Measurements from ENCODE around the gene BTN2A1. TPM values are rescaled to one million over a fixed set of nuclear protein-coding genes. Genes with fewer than 3 reads are reported as not detected.
"Not testable (repeated sequence)": the region's sequence is repeated elsewhere in the genome, so short reads cannot be mapped to it uniquely, and the experiment has no call there.

Gene BTN2A1
- total RNA-seq, 1 donor from 2014 or later: 19.9 TPM

DNA sequence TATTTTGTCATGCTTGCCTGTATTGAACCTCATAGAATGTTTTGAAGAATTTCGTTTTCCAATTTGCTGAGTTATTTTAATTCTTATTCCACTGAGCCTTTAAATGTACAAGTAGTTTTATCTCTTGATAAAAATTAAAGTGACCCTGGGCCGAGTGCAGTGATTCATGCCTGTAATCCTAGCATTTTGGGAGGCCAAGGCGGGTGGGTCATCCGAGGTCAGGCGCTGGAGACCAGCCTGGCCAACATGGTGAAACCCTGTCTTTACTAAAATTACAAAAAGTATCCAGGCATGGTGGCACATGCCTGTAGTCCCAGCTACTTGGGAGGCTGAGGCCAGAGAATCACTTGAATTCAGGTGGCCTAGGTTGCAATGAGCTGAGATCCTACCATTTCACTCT is 3.6 kb downstream of the BTN2A1 start:
- Mint-ChIP-seq H3K4me1 (ENCODE audit: low read depth) (peaks cover 78% of the 10 kb centered on the region), H3K36me3 (ENCODE audit: low read depth) (peaks cover 69% of the 10 kb centered on the region)
- H3K4me3 Mint-ChIP-seq; H3K9me3 Mint-ChIP-seq; H3K27ac Mint-ChIP-seq; intact Hi-C loops (cut with micrococcal nuclease); H3K27me3 Mint-ChIP-seq (ENCODE audit: insufficient read depth); DNase-seq (ENCODE audit: low spot score): not testable (repeated sequence)

DNA sequence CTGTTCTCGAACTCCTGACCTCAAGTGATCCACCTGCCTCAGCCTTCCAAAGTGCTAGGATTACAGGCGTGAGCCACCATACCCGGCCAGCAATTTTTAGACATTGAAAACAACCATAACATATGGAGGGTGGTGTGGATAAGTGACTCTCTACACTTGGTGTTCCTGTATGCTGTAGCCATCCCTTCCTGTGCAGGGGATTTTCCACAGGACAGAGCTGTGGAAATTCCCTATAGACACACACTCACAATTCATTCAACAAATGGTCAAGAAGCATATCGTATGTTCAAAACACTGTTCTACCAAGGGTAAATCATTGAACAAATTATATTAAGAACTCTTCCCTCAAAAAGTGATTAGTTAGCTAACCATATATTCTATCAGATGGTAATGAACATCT is 6.3 kb downstream of the BTN2A1 start:
- H3K9me3 Mint-ChIP-seq: no peaks in the 10 kb centered on the region
- peak overlapping the region; percentile 13 for H3K27ac Mint-ChIP-seq
- peaks cover 60% of the 10 kb centered on the region for H3K4me1 Mint-ChIP-seq (ENCODE audit: low read depth)
- peaks cover 1% of the 10 kb centered on the region for H3K27me3 Mint-ChIP-seq (ENCODE audit: insufficient read depth)
- peaks cover 84% of the 10 kb centered on the region for H3K36me3 Mint-ChIP-seq (ENCODE audit: low read depth)
- DNase-seq (ENCODE audit: low spot score): no peak
- H3K4me3 Mint-ChIP-seq: no peak overlapping the region
- intact Hi-C loops (cut with micrococcal nuclease): no loop called here

DNA sequence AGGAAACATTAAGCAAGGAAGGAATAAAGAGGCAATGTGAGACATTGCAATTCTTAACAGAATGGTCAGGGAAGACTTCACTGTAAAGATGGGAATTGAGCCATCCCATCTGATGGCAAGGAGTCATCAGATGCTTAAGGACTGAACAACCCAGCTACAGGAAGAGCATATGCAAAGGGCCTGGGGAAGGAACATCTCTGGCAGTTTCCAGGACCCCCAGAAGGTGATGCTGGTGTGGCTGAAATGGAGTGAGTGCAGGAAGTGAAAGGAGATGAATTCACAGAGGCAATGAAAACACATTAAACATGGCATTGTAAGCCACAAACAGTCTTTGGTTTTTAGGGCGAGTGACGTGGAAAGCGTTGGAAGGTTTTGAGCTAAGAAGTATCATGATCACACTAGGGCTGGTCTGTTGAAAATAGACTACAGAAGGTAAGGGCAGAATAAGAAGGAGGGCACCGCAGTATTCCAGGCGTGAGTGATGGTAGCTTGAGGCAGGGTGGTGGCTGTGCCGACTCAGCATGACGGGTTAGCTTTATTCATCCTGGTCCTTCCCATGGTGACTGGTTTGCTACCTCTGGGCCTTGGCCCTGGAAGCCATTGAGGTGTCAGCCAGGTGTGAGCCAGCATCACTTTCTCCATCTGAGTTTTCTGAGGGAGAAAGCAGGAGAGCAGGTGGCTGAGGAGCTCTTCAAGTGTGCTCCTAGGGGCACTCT is 6.8 kb downstream of the BTN2A1 start:
- H3K4me3 Mint-ChIP-seq: no peak overlapping the region
- H3K36me3 Mint-ChIP-seq (ENCODE audit: low read depth): peaks cover 82% of the 10 kb centered on the region
- peaks cover 54% of the 10 kb centered on the region for H3K4me1 Mint-ChIP-seq (ENCODE audit: low read depth)
- peak overlapping the region; percentile 13 for H3K27ac Mint-ChIP-seq
- no peaks in the 10 kb centered on the region for H3K9me3 Mint-ChIP-seq
- no peak for DNase-seq (ENCODE audit: low spot score)
- intact Hi-C loops (cut with micrococcal nuclease): no loop called here
- H3K27me3 Mint-ChIP-seq (ENCODE audit: insufficient read depth): peaks cover 1% of the 10 kb centered on the region

DNA sequence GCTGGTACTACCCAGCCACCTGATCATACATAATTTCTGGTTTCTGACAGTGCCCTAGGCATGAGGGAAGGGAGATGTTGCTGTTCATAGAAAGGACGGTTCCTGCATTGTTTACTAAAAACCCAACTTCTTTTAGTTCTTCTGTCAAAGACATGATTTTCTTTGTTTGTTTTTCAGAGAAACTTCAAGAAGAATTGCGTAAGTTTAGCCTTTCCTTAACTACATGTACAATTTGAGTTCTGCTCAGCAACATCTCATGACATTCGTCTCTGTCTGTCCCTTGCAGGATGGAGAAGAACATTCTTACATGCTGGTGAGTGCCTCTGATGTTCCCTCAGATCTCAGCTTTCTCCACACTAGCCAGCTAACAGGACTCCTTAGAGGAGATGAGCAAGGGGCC is 8.0 kb downstream of the BTN2A1 start:
- H3K36me3 Mint-ChIP-seq (ENCODE audit: low read depth): peaks cover 73% of the 10 kb centered on the region
- DNase-seq (ENCODE audit: low spot score): no peak
- intact Hi-C loops (cut with micrococcal nuclease): no loop called here

DNA sequence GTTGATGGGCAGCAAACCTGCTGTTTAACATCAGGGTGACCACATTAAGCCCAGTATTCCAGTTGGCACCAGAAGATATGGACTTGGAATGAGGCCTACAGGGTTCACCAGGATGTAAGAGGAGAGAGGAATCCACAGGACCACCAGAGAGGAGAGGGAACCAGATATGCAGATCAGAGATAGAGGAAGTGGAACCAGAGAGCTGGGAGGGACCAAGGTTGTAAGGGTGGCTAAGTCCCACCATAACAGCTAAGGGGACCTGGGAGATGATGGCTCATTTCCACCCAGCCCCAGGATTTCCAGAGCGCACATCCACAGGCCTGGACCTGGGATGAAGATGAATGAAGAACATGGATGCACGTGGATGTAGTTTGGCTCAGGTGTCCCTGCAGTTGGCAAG is 11.1 kb downstream of the BTN2A1 start:
- no peak overlapping the region for H3K4me3 Mint-ChIP-seq
- peaks cover 10% of the 10 kb centered on the region for H3K9me3 Mint-ChIP-seq
- H3K36me3 Mint-ChIP-seq (ENCODE audit: low read depth): peaks cover 63% of the 10 kb centered on the region
- intact Hi-C loops (cut with micrococcal nuclease): no loop called here
- H3K27ac Mint-ChIP-seq: no peak overlapping the region
- DNase-seq (ENCODE audit: low spot score): no peak
- peaks cover 36% of the 10 kb centered on the region for H3K4me1 Mint-ChIP-seq (ENCODE audit: low read depth)
- H3K27me3 Mint-ChIP-seq (ENCODE audit: insufficient read depth): peaks cover 1% of the 10 kb centered on the region

More for the DNA sequence above, 8.0 kb downstream of the BTN2A1 start:
- Mint-ChIP-seq H3K4me3 (no peak overlapping the region), H3K9me3 (no peaks in the 10 kb centered on the region), H3K4me1 (ENCODE audit: low read depth) (peaks cover 42% of the 10 kb centered on the region), H3K27ac (no peak overlapping the region), H3K27me3 (ENCODE audit: insufficient read depth) (peaks cover 1% of the 10 kb centered on the region)

DNA sequence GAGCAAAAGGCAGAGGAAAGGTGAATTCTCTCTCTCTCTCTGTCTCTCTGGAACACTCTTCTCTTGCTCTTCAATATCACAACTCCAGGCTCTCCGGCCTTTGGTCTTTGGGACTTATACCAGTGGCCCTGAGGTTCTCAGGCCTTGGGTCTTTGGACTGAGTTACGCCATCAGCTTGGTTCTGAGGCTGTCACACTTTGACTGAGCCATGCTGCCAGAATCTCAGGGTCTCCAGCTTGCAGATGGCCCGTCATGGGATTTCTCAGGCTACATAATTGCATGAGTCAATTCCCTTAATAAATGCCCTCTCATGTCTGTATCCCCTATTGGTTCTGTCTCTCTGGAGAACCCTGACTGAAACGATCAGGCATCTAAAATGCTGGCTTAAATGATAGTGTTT is 12.9 kb downstream of the BTN2A1 start:
- Mint-ChIP-seq H3K4me3 (no peak overlapping the region), H3K9me3 (peaks cover 10% of the 10 kb centered on the region), H3K27ac (no peak overlapping the region), H3K27me3 (ENCODE audit: insufficient read depth) (no peaks in the 10 kb centered on the region), H3K36me3 (ENCODE audit: low read depth) (peaks cover 48% of the 10 kb centered on the region), H3K4me1 (ENCODE audit: low read depth) (peaks cover 38% of the 10 kb centered on the region)
- intact Hi-C loops (cut with micrococcal nuclease): loop anchor here (5.0 kb wide), 1 partner anchor 198 kb away; a partner anchor contains a TSS
- DNase-seq (ENCODE audit: low spot score): no peak

DNA sequence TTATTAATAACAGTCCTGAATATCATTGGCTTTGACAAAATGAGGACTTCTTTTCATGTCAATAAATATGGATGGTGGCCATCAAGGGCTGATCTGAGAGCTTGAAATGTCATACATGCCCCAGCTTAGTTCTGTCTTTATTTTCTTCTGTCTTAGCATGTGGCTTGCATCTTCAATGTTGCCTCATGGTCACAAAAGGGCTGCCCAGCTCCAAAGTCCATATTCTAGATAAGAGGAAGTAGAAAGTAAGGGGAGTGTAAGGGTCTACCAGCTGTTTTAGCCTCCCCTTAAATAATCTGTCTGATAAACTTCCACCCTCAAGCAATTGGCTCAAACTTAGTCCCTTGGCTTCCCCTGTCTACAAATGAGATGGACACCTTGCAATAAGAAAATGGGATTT is 14.2 kb downstream of the BTN2A1 start:
- H3K9me3 Mint-ChIP-seq: peaks cover 10% of the 10 kb centered on the region
- H3K36me3 Mint-ChIP-seq (ENCODE audit: low read depth): peaks cover 38% of the 10 kb centered on the region
- H3K4me3 Mint-ChIP-seq: no peak overlapping the region
- H3K27ac Mint-ChIP-seq: peak overlapping the region; percentile 11
- peaks cover 41% of the 10 kb centered on the region for H3K4me1 Mint-ChIP-seq (ENCODE audit: low read depth)
- no peak for DNase-seq (ENCODE audit: low spot score)
- no peaks in the 10 kb centered on the region for H3K27me3 Mint-ChIP-seq (ENCODE audit: insufficient read depth)
- intact Hi-C loops (cut with micrococcal nuclease): loop anchor here (5.0 kb wide), 1 partner anchor 200 kb away; a partner anchor contains a TSS

DNA sequence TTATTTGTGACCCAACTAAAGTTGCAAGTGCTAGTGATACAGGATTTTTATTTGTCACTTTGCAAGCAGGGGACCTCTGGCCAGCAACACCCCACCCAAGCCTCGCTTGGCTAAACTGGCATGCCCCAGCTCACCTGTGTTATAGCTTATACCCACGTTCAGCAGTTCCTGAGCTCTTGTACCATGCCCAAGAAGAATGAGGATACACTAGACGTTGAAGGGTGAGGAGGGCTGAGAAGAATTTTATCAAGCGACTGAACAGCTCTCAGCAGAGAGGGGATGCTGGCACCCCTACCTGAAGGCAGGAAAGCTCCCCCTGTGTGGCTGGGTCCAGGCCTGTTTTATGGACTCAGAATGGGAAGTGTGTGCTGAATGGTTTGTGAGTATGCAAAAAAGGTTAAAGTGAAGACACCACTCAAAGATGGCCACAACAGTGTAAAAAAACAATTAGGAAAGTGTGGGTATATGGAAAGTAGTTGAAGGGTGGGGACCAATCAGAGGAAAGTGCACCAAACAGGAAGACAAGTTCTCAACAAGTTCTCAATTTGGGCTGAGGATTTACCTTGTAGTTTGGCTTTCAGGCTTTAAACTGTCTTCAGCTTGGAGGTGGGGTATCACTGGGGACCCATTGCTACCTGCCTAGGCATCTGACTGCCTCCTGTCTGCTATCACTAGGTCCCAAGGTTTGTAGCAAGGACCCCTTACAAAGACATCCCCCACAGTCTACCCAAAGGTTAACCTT is 15.0 kb downstream of the BTN2A1 start:
- DNase-seq (ENCODE audit: low spot score): no peak
- H3K27ac Mint-ChIP-seq: peak overlapping the region; percentile 100
- H3K27me3 Mint-ChIP-seq (ENCODE audit: insufficient read depth): no peaks in the 10 kb centered on the region
- H3K36me3 Mint-ChIP-seq (ENCODE audit: low read depth): peaks cover 33% of the 10 kb centered on the region
- peak overlapping the region; percentile 99 for H3K4me3 Mint-ChIP-seq
- peaks cover 46% of the 10 kb centered on the region for H3K4me1 Mint-ChIP-seq (ENCODE audit: low read depth)
- H3K9me3 Mint-ChIP-seq: peaks cover 10% of the 10 kb centered on the region
- intact Hi-C loops (cut with micrococcal nuclease): loop anchor here (1.0 to 5.0 kb wide), 6 partner anchors 15 to 200 kb away; partner anchors contain the start of genes BTN2A1, BTN3A1 and BTN3A2

DNA sequence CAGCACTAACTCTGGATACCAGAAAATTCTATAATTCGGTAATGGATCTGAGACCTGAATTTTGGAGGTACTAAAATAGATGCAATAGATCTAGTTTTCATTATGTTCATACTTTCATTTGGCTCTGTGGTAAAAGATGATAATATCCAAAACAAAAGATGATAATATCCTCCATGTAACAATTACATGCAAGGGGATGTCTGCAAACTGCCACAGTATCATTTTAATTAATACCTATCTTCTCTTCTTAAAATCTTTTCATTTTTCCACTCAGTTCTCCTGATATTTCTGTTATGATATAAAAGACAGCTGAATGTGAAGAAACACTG is 15.6 kb downstream of the BTN2A1 start:
- peaks cover 29% of the 10 kb centered on the region for H3K36me3 Mint-ChIP-seq (ENCODE audit: low read depth)
- no peaks in the 10 kb centered on the region for H3K27me3 Mint-ChIP-seq (ENCODE audit: insufficient read depth)
- intact Hi-C loops (cut with micrococcal nuclease): loop anchor here (1.0 to 5.0 kb wide), 6 partner anchors 16 to 201 kb away; partner anchors contain the start of genes BTN2A1, BTN3A1 and BTN3A2
- peaks cover 46% of the 10 kb centered on the region for H3K4me1 Mint-ChIP-seq (ENCODE audit: low read depth)
- H3K9me3 Mint-ChIP-seq: peaks cover 10% of the 10 kb centered on the region
- DNase-seq (ENCODE audit: low spot score): no peak
- peak overlapping the region; percentile 99 for H3K4me3 Mint-ChIP-seq
- H3K27ac Mint-ChIP-seq: peak overlapping the region; percentile 100

DNA sequence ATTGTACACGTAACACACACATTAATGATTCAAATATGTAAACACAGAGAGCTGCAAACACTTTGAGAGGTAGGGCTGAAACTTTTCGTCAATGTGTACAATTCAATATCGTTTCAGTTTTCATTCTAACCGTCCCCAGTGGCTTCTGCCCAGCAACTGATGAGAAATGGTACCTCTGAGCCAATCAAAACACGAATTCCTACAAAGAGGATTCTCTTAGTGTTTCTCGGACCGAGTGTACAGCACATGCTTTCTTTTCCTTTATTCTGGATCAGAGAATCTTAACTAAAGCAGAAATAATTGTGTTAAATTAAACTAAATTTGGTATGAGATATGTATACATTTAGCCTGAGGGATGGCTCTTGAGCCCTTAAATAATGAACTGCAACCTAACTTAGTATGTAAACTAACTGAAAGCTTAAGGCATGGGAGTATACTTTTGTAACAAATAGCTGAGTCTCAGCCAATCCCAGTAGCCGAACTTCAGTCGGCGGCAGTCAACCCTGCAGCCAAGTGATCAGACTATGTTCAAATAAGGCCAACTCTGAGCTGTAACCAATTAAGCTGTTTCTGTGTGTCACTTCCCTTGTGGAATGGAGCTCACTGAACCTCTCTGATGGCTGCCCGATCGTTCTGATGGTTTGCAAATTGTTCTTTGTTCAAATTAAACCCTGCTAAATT is 16.1 kb downstream of the BTN2A1 start:
- Mint-ChIP-seq H3K27ac (peak overlapping the region; percentile 100), H3K27me3 (ENCODE audit: insufficient read depth) (no peaks in the 10 kb centered on the region), H3K4me1 (ENCODE audit: low read depth) (peaks cover 46% of the 10 kb centered on the region), H3K9me3 (peaks cover 10% of the 10 kb centered on the region), H3K4me3 (peak overlapping the region; percentile 99), H3K36me3 (ENCODE audit: low read depth) (peaks cover 24% of the 10 kb centered on the region)
- intact Hi-C loops (cut with micrococcal nuclease): loop anchor here (1.0 to 5.0 kb wide), 13 partner anchors 17 to 202 kb away; partner anchors contain the start of genes ABT1, BTN2A1, BTN2A2 and BTN3A1
- DNase-seq (ENCODE audit: low spot score): peak; percentile 78

DNA sequence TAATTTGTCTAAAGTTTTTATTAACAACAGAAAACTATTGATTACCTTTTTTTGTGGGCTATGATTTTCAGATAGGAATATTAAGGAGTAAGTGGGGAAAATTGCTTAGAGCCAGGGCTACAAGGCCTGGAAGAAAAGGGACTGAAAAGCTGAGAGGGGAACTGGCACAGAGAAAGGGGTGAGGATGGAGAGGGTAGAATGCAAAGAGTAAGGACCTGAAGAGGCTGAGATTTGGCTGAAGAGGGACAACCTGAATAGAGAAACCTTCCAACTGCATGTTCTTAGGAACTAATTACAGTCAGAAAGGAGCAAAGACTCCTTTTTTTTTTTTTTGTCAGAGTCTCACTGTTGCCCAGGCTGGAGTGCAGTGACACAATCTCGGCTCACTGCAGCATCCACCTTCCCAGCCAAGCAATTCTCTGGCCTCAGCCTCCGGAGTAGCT is 16.7 kb downstream of the BTN2A1 start:
- DNase-seq (ENCODE audit: low spot score): no peak
- intact Hi-C loops (cut with micrococcal nuclease): loop anchor here (1.0 to 5.0 kb wide), 8 partner anchors 19 to 202 kb away; partner anchors contain the start of genes ABT1, BTN2A2 and BTN3A3
- peaks cover 10% of the 10 kb centered on the region for H3K9me3 Mint-ChIP-seq
- peaks cover 21% of the 10 kb centered on the region for H3K36me3 Mint-ChIP-seq (ENCODE audit: low read depth)
- no peaks in the 10 kb centered on the region for H3K27me3 Mint-ChIP-seq (ENCODE audit: insufficient read depth)
- peak overlapping the region; percentile 100 for H3K27ac Mint-ChIP-seq
- H3K4me3 Mint-ChIP-seq: peak overlapping the region; percentile 99
- H3K4me1 Mint-ChIP-seq (ENCODE audit: low read depth): peaks cover 46% of the 10 kb centered on the region

DNA sequence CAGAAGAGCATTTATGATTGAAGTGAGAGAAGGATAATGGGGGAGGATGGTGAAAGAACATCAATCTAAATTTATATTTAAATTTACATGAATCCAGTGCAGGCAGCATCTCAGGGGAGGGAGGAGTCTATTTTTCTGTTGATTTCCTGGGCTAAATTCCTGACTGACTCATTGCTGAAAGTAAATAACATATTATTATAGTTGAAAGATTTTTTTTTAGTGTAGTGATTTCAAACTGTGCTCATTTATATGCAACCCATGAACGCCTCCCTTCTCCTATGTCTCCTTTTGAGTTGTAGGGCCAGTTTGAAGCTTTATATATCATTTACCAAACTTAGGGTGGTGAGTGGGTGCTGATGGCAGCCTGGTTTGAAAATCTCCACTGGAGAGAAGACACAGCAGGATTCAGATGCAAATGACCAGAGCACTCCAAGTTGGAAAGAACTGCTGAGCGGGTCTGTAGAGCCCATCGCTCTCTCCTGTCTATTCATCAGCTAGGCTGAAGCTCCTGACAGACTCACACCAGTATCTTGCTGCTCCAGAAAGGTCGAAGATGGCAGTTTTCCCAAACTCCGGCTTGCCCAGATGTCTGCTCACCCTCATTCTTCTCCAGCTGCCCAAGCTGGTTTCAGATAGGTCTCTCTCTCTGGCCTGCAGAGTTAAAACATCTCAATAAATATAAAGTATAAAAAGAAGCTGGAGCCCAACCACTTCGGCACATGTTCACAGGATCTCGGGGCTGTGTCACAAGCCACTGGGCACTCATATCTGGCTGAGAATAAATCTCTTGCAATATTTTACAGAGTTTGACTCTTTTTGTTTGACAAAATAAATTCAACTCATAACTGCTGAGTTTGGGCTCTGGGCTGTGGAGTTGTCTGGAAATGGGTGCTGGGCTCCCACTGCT is 18.3 kb downstream of the BTN2A1 start:
- intact Hi-C loops (cut with micrococcal nuclease): no loop called here
- peaks cover 10% of the 10 kb centered on the region for H3K9me3 Mint-ChIP-seq
- no peak for DNase-seq (ENCODE audit: low spot score)
- peaks cover 47% of the 10 kb centered on the region for H3K4me1 Mint-ChIP-seq (ENCODE audit: low read depth)
- H3K36me3 Mint-ChIP-seq (ENCODE audit: low read depth): peaks cover 19% of the 10 kb centered on the region
- peak overlapping the region; percentile 20 for H3K27ac Mint-ChIP-seq
- H3K27me3 Mint-ChIP-seq (ENCODE audit: insufficient read depth): peaks cover 3% of the 10 kb centered on the region
- H3K4me3 Mint-ChIP-seq: no peak overlapping the region

Measured in activated T-helper 1 cell treated with anti-CD3 and anti-CD28 coated beads, Interleukin-12 subunit alpha, Interleukin-12 subunit beta, Interleukin-2, Interleukin-4 antibody, amounts not matched to agents 30 ng/mL and 10 ng/mL and 1 ng/mL, durations not matched to agents 14 hours and 24 hours and 36 hours (primary cell).